IMR-90 (cell line): Measurements from ENCODE around the gene TAF1B. TPM values are rescaled to one million over a fixed set of nuclear protein-coding genes. Genes with fewer than 3 reads are reported as not detected.

ENCODE experiments used
- ATAC-seq: fragments of 200-7000 bp; cut with Tn5 transposase; 2 replicates; pipeline ENCODE4 v1.9.1; 2020; ENCODE audit warnings: low read depth, mild to moderate bottlenecking, moderate library complexity
- BruUV-seq: library from RNA; stranded (reverse); fragments of 400-500 nt; replicated peaks from 2 replicates; lab custom pipeline; 2021; lab: Mats Ljungman, UMichigan
- CTCF ChIA-PET: fragments of 300-600 bp; formaldehyde crosslinking; extraction: SDS; loops from one replicate; lab custom pipeline; 2021; ENCODE audit warnings: antibody characterized with exemption; lab: Yijun Ruan, JAX
- POLR2A ChIA-PET: fragments of 300-600 bp; sonication (Branson Sonifier 250); formaldehyde crosslinking; loops from one replicate; lab custom pipeline; 2022; ENCODE audit warnings: antibody characterized with exemption; ENCODE audit not compliant: unreplicated experiment; lab: Charles Lee
- DNase-seq: peaks from one replicate; pipeline ENCODE4 v3.0.0; 2013
- H2AFZ ChIP-seq: replicated peaks from 2 replicates; pipeline ENCODE3; 2013; ENCODE audit warnings: low read length, mild to moderate bottlenecking; ENCODE audit not compliant: poor library complexity
- H2AK5ac ChIP-seq: 2 replicates; pipeline ENCODE4 v1.6.1; 2013; ENCODE audit warnings: low read depth, low read length, inconsistent platforms
- H2AK9ac ChIP-seq: replicated peaks from 2 replicates; pipeline ENCODE3; 2013; ENCODE audit warnings: mild to moderate bottlenecking, low read depth, low read length, moderate library complexity; ENCODE audit not compliant: poor library complexity
- H2BK120ac ChIP-seq: 2 replicates; pipeline ENCODE4 v1.6.1; 2013; ENCODE audit warnings: low read depth, low read length, inconsistent platforms
- H2BK15ac ChIP-seq: 3 replicates; pipeline ENCODE4 v1.6.1; 2013; ENCODE audit warnings: low read depth, low read length, inconsistent platforms
- H2BK20ac ChIP-seq: 2 replicates; pipeline ENCODE4 v1.6.1; 2013; ENCODE audit warnings: low read depth, mild to moderate bottlenecking, inconsistent platforms, low read length, moderate library complexity
- H2BK5ac ChIP-seq: 2 replicates; pipeline ENCODE4 v1.6.1; 2013; ENCODE audit warnings: mild to moderate bottlenecking, low read depth, low read length, inconsistent platforms; ENCODE audit not compliant: poor library complexity, severe bottlenecking
- H3K14ac ChIP-seq: replicated peaks from 2 replicates; pipeline ENCODE4 v1.6.1; 2013; ENCODE audit warnings: low read depth, low read length, inconsistent platforms
- H3K18ac ChIP-seq: 2 replicates; pipeline ENCODE4 v1.6.1; 2013; ENCODE audit warnings: low read depth, low read length, control low read depth
- H3K23ac ChIP-seq: 2 replicates; pipeline ENCODE4 v1.6.1; 2013; ENCODE audit warnings: low read depth, low read length, inconsistent platforms
- H3K27ac ChIP-seq: 2 replicates; pipeline ENCODE4 v1.5.1; 2013; ENCODE audit warnings: mild to moderate bottlenecking, control low read depth, low read length; ENCODE audit not compliant: insufficient read depth
- H3K27me3 ChIP-seq: 2 replicates; pipeline ENCODE4 v1.6.1; 2013; ENCODE audit warnings: low read length; ENCODE audit not compliant: control insufficient read depth, insufficient read depth
- H3K36me3 ChIP-seq: 2 replicates; pipeline ENCODE4 v1.6.1; 2013; ENCODE audit warnings: low read length, mixed read lengths; ENCODE audit not compliant: control insufficient read depth, insufficient read depth
- H3K4ac ChIP-seq: 2 replicates; pipeline ENCODE4 v1.6.1; 2013; ENCODE audit warnings: low read depth, low read length, inconsistent platforms
- H3K4me1 ChIP-seq: 2 replicates; pipeline ENCODE4 v1.6.1; 2013; ENCODE audit warnings: low read length, mixed read lengths; ENCODE audit not compliant: control insufficient read depth, insufficient read depth
- H3K4me2 ChIP-seq: 2 replicates; pipeline ENCODE4 v1.6.1; 2013; ENCODE audit warnings: low read depth, mild to moderate bottlenecking, control low read depth, low read length, moderate library complexity
- H3K4me3 ChIP-seq: 2 replicates; pipeline ENCODE4 v1.5.1; 2013; ENCODE audit warnings: low read depth, mild to moderate bottlenecking, control low read depth, low read length, moderate library complexity; ENCODE audit not compliant: insufficient read depth
- H3K56ac ChIP-seq: 2 replicates; pipeline ENCODE4 v1.6.1; 2013; ENCODE audit warnings: low read length, inconsistent platforms; ENCODE audit not compliant: insufficient read depth; ENCODE audit errors: extremely low read depth
- H3K79me1 ChIP-seq, 2 experiments: 2 replicates each; pipeline ENCODE4 v1.6.1; 2013; ENCODE audit warnings: low read length in 2 of 2, inconsistent platforms in 1 of 2, low read depth in 1 of 2
- H3K9ac ChIP-seq: 2 replicates; pipeline ENCODE4 v1.6.1; 2013; ENCODE audit warnings: low read depth, low read length, control low read depth
- H3K9me1 ChIP-seq: 2 replicates; pipeline ENCODE4 v1.6.1; 2013; ENCODE audit warnings: low read length, inconsistent platforms; ENCODE audit not compliant: insufficient read depth
- H3K9me3 ChIP-seq: 2 replicates; pipeline ENCODE4 v1.6.1; 2013; ENCODE audit warnings: low read length; ENCODE audit not compliant: control insufficient read depth, insufficient read depth
- H4K20me1 ChIP-seq: 2 replicates; pipeline ENCODE4 v1.6.1; 2013; ENCODE audit warnings: low read length, inconsistent platforms; ENCODE audit not compliant: insufficient read depth
- H4K5ac ChIP-seq: 2 replicates; pipeline ENCODE4 v1.6.1; 2013; ENCODE audit warnings: mild to moderate bottlenecking, low read depth, low read length, control low read depth
- H4K8ac ChIP-seq, 2 experiments: 2 replicates each; pipeline ENCODE4 v1.6.1; 2013; ENCODE audit warnings: low read depth in 2 of 2, low read length in 2 of 2, control low read depth in 1 of 2, inconsistent platforms in 1 of 2
- H4K91ac ChIP-seq: 2 replicates; pipeline ENCODE4 v1.6.1; 2013; ENCODE audit warnings: low read depth, low read length, inconsistent platforms; ENCODE audit not compliant: insufficient read depth
- MAZ ChIP-seq: IDR thresholded peaks from 2 replicates; pipeline ENCODE4 v1.6.1; 2012; ENCODE audit warnings: low read depth, mild to moderate bottlenecking, low read length, improper control_type of control experiment, moderate library complexity, borderline replicate concordance
- MXI1 ChIP-seq: IDR thresholded peaks from 2 replicates; pipeline ENCODE4 v1.6.1; 2012; ENCODE audit warnings: low read depth, mild to moderate bottlenecking, low read length, moderate library complexity, borderline replicate concordance
- WGBS, 2 experiments: methylation state at CpG; one replicate each; pipeline versions ENCODE4 v1.1.5 to v1.1.7; 2013; ENCODE audit warnings: missing lambda C conversion rate in 2 of 2; ENCODE audit not compliant: insufficient read length in 1 of 2; ENCODE audit errors: extremely low coverage in 2 of 2; 5-methylcytosine and 5-hydroxymethylcytosine counted together
- dilution Hi-C: fragments of 300-500 bp; cut with HindIII; formaldehyde crosslinking; loops from one replicate; pipeline ENCODE4 v1.14.3; 2018; ENCODE audit warnings: low sequenced_read_pairs; ENCODE audit not compliant: unreplicated experiment
- in situ Hi-C: fragments of 300-500 bp; cut with MboI; formaldehyde crosslinking; loops from 3 replicates; pipeline ENCODE4 v1.14.3; 2019; ENCODE audit warnings: low sequenced_read_pairs, inconsistent platforms, mixed read lengths
- intact Hi-C: fragments of 100-400 bp; cut with micrococcal nuclease; formaldehyde crosslinking; loops from 2 replicates; pipeline ENCODE4 v1.10.0; 2022
- polyA plus RNA-seq, 3 experiments: library from polyadenylated mRNA; depleted of rRNA; stranded (reverse); fragments of >200 nt; gene quantifications; 2 replicates each; pipeline ENCODE4 v1.2.3, GENCODE V29; 2012; ENCODE audit warnings: low replicate concordance in 1 of 3
- total RNA-seq: library from RNA; depleted of rRNA; stranded (reverse); fragments of >200 nt; gene quantifications from 2 replicates; pipeline ENCODE4 v1.2.3, GENCODE V29; 2012

The TAF1B gene
- total and polyA plus RNA-seq, 2 of the 4 experiments (the other 2 are of a cell fraction) = 8.4 to 19.9 TPM

GRCh38 chr2:9819551-9819950, 23.7 kb upstream of the TAF1B start:
- POLR2A ChIA-PET = no interaction called here
- Histone ChIP-seq H3K4me2 (no peak overlapping the region), H2BK20ac (no peak overlapping the region), H3K4me3 (no peak overlapping the region), H4K8ac (no peak overlapping the region), H3K9ac (no peak overlapping the region), H3K14ac (no peak overlapping the region), H4K5ac (no peak overlapping the region), H3K27ac (no peak overlapping the region), H3K27me3 (peaks cover 3% of the 10 kb centered on the region), H3K18ac (no peak overlapping the region), H4K91ac (no peak overlapping the region), H3K4me1 (peaks cover 2% of the 10 kb centered on the region; the same call in 1 of the 2 replicates), H3K56ac (no peak overlapping the region), H2BK5ac (no peak overlapping the region), H2BK120ac (no peak overlapping the region), H3K4ac (no peak overlapping the region), H2BK15ac (no peak overlapping the region), H4K20me1 (no peaks in the 10 kb centered on the region), H3K9me3 (no peaks in the 10 kb centered on the region), H2AK9ac (no peak overlapping the region), H3K9me1 (no peaks in the 10 kb centered on the region), H2AK5ac (0 out of 2 replicates have a peak overlapping the region, but pooled peaks have one; percentile 18), H3K79me1 (no peaks in the 10 kb centered on the region), H3K23ac (no peak overlapping the region), H3K36me3 (no peaks in the 10 kb centered on the region), H2AFZ (no peak overlapping the region)
- 100% methylated on average over 7 of the region's 13 CpGs; no CpG with 5 or more reads in 1 of the 2 experiments for WGBS, 2 experiments
- DNase-seq (no peak), ATAC-seq (no peak)
- in situ Hi-C loops (loop anchor here (25.0 kb wide), 1 partner anchor 843 kb away; no protein-coding TSS in a partner anchor), intact Hi-C loops (no loop called here), dilution Hi-C loops (no loop called here)
- TF ChIP-seq MAZ (no peak), MXI1 (no peak)
- no TSS peak for BruUV-seq
- CTCF ChIA-PET = no interaction called here
